Neuron (in vitro differentiated cells): ENCODE measurements around the gene SEC31B.

Experiments
- H2AFZ ChIP-seq: one replicate; pipeline ENCODE4 v1.6.1; 2013; ENCODE audit warnings: low read depth, mild to moderate bottlenecking, inconsistent platforms, low read length, moderate library complexity
- H3K27me3 ChIP-seq: one replicate; pipeline ENCODE4 v1.6.1; 2013; ENCODE audit warnings: low read length; ENCODE audit not compliant: insufficient read depth
- H3K36me3 ChIP-seq: one replicate; pipeline ENCODE4 v1.6.1; 2013; ENCODE audit warnings: low read length; ENCODE audit not compliant: insufficient read depth
- H3K4me1 ChIP-seq: one replicate; pipeline ENCODE4 v1.6.1; 2013; ENCODE audit warnings: low read length; ENCODE audit not compliant: insufficient read depth
- H3K4me3 ChIP-seq: 2 replicates; pipeline ENCODE4 v1.5.1; 2013; ENCODE audit warnings: mild to moderate bottlenecking, low read length, moderate library complexity
- H3K9me3 ChIP-seq: one replicate; pipeline ENCODE4 v1.6.1; 2013; ENCODE audit warnings: low read length

SEC31B gene

DNA sequence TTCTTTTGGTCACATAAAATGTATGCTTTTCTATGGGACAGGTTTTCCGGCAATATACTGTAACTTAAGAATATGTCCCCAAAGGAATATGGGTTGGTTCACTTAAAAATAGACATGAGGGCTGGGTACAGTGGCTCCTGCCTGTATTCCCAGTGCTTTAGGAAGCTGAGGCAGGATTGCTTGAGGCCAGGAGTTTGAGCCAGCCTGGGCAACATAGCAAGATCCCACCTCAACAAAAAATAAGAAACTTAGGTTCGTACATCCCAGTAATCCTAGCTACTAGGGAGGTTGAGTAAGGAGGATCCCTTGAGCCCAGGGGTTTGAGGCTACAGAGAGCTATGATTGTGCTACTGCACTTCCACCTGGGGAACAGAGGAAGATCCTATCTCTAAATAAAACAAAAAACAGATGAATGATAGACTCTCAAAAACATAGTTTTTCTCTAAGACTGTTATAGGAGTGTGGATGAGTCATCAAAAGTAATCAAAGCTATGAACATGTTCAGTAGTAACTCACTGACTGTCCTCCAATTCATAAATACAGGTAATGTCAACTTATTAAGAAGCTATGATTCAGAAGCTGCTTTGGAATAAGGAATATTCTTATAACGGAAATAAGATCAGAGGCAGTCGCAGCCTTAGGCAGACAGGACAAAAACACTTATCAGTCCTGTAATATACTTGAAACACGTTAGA is 2.6 kb upstream of the SEC31B start:
- Histone ChIP-seq H3K27me3 (no peaks in the 10 kb centered on the region), H3K9me3 (no peaks in the 10 kb centered on the region), H3K4me3 (no peak overlapping the region), H2AFZ (no peak overlapping the region), H3K36me3 (peaks cover 37% of the 10 kb centered on the region), H3K4me1 (no peaks in the 10 kb centered on the region)

DNA sequence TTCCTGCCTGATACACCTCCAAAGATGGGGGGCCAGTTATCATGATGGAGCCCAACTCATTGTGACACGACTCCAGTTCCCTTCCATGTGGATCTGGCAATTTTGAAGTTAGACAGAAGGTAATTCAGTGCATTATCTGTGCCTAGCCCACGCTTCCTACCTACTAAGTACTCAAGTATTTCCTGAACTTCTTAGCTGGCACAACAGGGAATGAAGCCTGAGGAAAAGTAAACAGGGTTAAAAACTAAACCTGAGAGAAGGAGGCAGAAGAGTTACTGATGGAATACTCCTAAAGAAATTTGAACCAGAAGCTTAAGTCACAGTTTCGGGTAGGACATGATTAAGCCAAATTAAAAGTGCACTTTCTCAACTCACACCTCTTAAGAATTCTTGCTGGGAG is 1.1 kb upstream of the SEC31B start:
- peaks cover 25% of the 10 kb centered on the region for H3K36me3 ChIP-seq
- H3K4me3 ChIP-seq: no peak overlapping the region
- H3K9me3 ChIP-seq: no peaks in the 10 kb centered on the region
- H2AFZ ChIP-seq: no peak overlapping the region
- no peaks in the 10 kb centered on the region for H3K4me1 ChIP-seq
- no peaks in the 10 kb centered on the region for H3K27me3 ChIP-seq

DNA sequence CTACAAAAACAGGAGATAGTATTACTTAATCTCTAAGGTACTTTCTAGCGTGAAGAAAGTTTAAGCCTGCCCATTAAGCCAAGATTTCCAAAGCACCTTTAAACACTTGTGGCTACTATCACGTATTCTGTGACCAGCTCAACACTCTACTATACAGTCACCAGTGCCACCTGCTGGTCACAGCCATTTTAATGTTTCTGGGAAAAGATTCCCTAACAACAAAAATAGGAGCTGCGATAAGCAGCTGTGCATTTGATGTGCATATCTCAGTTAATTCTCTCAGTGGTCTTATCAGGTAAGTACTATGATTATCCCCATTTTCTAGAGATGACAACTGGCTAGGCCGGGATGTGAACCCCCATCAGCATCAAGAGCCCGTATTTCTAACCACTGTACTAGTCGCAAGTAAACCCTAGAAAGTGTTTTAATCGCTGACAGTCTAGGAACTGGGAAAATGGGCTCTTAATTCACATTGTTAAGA is 860 bp downstream of the SEC31B start:
- Histone ChIP-seq H3K9me3 (no peaks in the 10 kb centered on the region), H3K36me3 (peaks cover 6% of the 10 kb centered on the region), H3K4me1 (no peaks in the 10 kb centered on the region), H2AFZ (no peak overlapping the region), H3K4me3 (peak overlapping the region; percentile 41), H3K27me3 (no peaks in the 10 kb centered on the region)

DNA sequence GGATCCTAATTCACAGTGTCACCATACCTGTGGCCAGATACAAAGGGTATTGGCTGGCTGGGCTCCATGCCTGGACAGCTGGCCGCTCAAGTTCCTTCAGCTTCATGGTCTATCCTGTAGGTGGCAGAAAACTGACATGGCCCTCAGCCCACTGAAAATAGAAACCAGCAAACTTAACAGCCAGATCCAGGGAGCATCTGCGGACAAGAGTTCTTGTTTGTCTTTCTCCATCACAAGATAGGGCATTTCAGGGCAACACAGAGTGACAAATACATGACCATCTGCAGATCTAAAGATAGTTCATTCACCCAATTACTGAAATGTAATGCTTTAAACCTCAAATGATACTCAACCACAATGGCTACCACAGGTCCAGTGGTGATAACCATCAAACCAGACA is 2.8 kb downstream of the SEC31B start:
- no peak overlapping the region for H3K4me3 ChIP-seq
- no peak overlapping the region for H2AFZ ChIP-seq
- H3K9me3 ChIP-seq: no peaks in the 10 kb centered on the region
- H3K36me3 ChIP-seq: no peaks in the 10 kb centered on the region
- H3K4me1 ChIP-seq: no peaks in the 10 kb centered on the region
- no peaks in the 10 kb centered on the region for H3K27me3 ChIP-seq

DNA sequence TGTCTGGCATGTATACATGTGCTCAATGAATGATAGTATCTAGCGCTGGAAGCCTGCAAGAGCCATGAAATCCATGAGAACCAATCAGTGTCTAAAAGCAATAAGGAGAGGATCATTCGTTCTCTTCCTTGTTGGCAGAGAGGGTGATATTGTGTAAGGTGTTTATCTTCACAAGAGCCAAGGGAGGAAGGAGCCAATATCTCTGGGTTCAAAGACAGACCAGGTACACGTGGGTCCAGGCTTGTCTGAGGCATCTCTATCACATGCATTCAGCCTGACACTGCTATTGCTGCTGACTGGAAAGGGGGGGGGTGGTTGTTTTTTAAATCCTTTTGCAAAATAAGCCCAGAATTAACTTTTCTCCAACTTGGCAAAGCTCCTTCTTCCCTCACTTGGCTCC is 4.0 kb downstream of the SEC31B start:
- Histone ChIP-seq H2AFZ (no peak overlapping the region), H3K4me3 (no peak overlapping the region), H3K27me3 (no peaks in the 10 kb centered on the region), H3K4me1 (no peaks in the 10 kb centered on the region), H3K36me3 (no peaks in the 10 kb centered on the region), H3K9me3 (no peaks in the 10 kb centered on the region)

DNA sequence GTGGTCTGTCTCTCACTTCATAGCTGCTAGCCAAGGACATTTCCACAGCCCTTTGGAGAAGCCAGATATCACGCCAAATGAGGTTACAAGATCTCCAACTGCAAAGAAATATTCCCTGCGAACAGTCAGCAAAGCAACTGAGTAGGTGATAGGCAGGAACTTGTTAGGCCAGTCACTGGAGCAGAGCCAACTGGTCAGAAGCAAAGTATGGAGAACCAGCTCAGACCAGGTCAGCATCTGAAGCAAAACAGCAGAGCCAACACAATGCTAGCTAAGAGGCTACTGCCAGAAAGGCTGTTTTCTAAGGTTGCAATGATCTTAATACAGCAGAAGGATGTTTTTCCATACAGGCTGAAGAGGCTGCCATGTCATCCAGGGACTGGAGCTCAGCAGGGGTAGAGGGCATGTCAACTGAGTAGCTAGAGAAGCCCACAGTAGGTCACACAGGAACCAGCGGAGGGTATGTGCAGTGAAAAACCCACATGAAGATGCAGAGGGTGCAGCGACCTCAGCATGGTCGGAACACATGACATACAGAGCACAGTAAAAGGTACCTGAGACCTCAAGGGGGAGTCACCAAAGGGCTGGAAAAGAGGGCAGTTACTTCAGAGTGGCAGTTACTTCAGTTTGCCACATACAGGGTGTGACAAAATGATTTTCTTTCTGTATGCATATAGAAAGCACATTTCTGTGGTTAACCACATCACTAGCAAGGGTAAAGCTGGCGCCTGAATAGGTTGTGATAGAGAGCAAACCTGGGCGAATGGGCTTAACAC is 8.9 kb downstream of the SEC31B start:
- Histone ChIP-seq H2AFZ (no peak overlapping the region), H3K4me3 (no peak overlapping the region), H3K27me3 (no peaks in the 10 kb centered on the region), H3K9me3 (no peaks in the 10 kb centered on the region), H3K36me3 (peaks cover 6% of the 10 kb centered on the region), H3K4me1 (peaks cover 7% of the 10 kb centered on the region)

DNA sequence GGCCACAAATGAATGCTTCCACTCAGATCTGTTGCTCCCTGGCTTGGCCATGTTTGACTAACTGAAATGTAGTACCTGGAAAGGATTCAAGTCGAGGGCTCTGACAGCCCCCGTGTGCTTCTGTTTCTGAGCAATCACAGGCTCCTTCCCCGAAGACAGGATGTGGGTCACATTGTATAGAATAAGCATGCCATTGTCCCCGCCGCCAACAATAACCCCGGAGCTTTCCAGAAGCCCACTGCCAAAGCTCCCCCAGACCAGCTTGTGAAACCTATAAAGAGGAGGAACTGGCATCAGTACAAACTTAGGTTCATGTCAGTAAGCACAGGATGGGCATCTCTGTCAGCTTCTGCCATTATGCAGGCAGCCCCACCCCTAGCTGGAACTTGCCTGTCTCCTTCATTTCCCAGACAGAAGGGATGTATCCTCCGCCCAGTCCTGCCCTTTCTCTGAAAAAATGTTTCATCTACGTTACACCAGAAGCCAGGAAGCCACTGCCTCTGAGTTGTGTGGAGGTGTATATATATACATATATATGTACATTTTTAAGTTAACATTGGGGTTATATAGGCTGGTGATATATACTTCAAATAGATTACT is 10.3 kb downstream of the SEC31B start:
- Histone ChIP-seq H3K9me3 (no peaks in the 10 kb centered on the region), H2AFZ (no peak overlapping the region), H3K4me3 (no peak overlapping the region), H3K36me3 (peaks cover 6% of the 10 kb centered on the region), H3K4me1 (peaks cover 19% of the 10 kb centered on the region), H3K27me3 (no peaks in the 10 kb centered on the region)

DNA sequence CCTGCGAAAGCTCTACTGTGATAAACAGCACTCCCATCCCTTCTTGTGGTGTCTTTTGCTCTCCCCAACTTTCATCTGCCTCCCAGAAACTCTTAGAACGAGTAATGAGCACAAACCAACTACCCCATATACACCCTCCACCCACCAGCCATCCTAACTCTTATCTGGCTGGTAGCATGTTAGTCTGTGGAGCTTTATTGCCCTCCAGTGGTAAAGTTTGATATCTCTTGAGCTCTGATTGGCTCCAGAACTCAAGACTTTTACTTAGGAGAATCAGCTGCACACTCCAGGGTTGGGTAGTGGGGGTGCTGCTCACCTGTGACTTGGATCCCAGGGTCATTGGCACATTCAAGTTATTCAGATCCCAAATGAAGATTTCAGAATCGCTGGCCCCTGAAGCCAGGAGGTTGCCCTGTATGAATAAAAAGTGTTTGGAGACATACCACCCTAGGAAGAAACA is 10.9 kb downstream of the SEC31B start:
- Histone ChIP-seq H2AFZ (no peak overlapping the region), H3K27me3 (no peaks in the 10 kb centered on the region), H3K4me3 (no peak overlapping the region), H3K9me3 (no peaks in the 10 kb centered on the region), H3K4me1 (peaks cover 25% of the 10 kb centered on the region), H3K36me3 (peaks cover 6% of the 10 kb centered on the region)

DNA sequence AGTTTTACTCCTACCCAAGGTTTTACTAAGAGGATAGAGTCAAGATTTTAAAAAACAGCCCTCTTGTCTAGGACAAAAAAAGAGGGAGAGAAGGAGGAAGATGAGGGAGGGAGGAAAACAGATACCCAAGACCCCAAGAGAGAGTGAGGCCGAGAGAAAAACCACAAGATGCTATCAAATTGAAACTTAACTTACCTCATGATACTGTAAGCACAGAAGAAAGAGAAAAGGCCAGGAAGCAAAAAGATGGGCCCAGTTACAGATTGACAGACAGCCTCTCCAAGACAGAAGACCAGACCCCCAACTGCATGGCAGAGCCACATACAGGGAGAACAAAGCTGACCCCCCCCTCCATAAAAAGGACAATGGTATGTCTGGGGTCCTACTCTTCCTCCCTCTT is 11.4 kb downstream of the SEC31B start:
- H3K27me3 ChIP-seq: no peaks in the 10 kb centered on the region
- H2AFZ ChIP-seq: no peak overlapping the region
- H3K4me1 ChIP-seq: peaks cover 30% of the 10 kb centered on the region
- no peaks in the 10 kb centered on the region for H3K9me3 ChIP-seq
- no peak overlapping the region for H3K4me3 ChIP-seq
- H3K36me3 ChIP-seq: peaks cover 6% of the 10 kb centered on the region

DNA sequence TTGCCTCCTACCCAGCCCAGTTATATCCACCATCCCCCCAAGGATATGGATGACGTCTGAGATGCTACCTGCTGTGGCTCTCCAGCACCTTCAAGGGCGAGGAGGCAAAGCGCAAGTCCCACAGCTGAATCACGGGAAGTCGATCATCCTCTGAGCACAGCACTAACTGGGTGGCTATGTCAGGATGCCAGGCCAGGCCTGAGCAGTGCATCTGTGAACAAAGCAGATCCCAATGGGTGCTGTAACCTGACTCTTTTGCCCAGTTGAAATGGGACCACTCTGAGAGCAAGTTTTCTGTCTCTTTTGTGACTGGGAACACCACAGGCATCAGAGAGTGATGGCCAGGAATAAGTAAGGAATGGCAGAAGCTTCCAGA is 12.3 kb downstream of the SEC31B start:
- H3K36me3 ChIP-seq: peaks cover 7% of the 10 kb centered on the region
- no peak overlapping the region for H2AFZ ChIP-seq
- no peak overlapping the region for H3K4me3 ChIP-seq
- H3K9me3 ChIP-seq: no peaks in the 10 kb centered on the region
- H3K27me3 ChIP-seq: no peaks in the 10 kb centered on the region
- H3K4me1 ChIP-seq: peaks cover 34% of the 10 kb centered on the region

DNA sequence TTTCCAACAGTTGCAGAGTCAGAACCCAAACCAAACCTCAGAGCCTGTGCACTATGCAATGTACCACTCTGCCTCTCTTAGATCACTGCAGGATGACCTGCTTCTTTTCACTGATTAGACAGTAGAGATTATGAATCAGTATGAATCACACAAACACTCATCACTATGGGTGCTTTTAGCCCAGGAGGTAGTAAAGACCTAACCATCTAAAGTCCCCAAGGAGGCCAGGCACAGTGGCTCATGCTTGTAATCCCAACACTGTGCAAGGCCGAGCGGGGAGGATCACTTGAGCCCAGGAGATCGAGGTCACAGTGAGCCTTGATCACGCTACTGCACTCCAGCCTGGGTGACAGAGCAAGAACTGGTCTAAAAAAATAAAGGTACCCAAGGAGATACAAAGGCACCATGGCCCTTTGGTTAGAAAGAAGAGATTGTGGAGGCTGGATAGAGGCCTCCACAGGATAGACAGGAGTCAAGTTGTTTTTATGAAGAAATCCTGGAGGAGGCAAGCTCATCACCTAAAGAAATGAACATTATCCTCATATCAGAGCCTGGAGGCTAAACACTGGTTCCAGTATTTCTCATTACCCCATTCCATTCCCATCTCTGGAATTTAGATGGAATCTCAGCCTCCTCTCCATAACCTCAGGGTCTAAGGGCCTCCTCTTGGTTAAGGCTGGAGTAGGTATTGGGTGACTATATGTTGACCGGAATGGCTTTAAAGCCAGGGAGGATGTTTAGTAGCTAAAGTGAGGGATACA is 12.9 kb downstream of the SEC31B start:
- Histone ChIP-seq H3K36me3 (peaks cover 12% of the 10 kb centered on the region), H2AFZ (no peak overlapping the region), H3K4me3 (no peak overlapping the region), H3K27me3 (no peaks in the 10 kb centered on the region), H3K4me1 (peaks cover 34% of the 10 kb centered on the region), H3K9me3 (no peaks in the 10 kb centered on the region)

DNA sequence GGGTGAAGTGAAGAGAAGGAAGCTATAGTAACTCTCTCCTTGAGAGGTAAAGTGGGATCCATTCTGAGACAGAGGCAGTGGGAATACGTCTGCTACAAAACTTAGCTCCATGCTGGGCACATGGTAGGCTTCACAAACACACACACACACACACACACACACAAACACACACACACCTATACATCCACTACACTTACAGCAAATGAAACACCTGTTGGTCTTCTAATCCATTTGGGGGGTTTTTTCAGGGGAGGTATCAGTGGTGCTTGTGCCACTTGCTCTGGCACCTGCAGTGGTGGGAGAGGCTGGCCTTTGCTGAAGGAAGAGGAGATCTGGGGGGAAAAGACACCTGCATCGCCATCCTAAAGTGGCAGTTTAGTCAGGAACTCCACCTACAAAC is 14.5 kb downstream of the SEC31B start:
- Histone ChIP-seq H3K27me3 (no peaks in the 10 kb centered on the region), H3K36me3 (peaks cover 19% of the 10 kb centered on the region), H3K9me3 (no peaks in the 10 kb centered on the region), H3K4me1 (peaks cover 34% of the 10 kb centered on the region), H2AFZ (no peak overlapping the region), H3K4me3 (no peak overlapping the region)

DNA sequence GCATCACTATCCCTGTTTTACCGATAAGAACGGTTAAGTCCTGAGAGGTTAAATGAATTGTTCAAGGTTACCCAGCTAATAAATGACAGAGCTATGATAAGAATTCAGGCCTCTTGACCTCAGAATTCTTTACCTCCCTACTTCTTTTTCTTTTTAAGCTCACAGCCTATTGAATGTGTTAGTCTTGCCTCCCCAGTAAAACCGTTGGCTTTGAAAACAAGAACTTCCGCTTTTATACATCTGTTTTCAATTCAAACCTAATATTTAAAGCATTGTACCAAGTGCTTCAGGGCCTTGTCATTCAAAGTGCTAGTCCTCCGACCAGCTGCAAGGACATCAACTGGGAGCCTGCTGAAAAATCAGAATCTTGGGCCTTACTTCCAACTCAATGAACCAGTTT is 15.6 kb downstream of the SEC31B start:
- no peak overlapping the region for H3K4me3 ChIP-seq
- H3K9me3 ChIP-seq: no peaks in the 10 kb centered on the region
- no peak overlapping the region for H2AFZ ChIP-seq
- peaks cover 22% of the 10 kb centered on the region for H3K36me3 ChIP-seq
- no peaks in the 10 kb centered on the region for H3K27me3 ChIP-seq
- H3K4me1 ChIP-seq: peaks cover 39% of the 10 kb centered on the region
